AG08396 (cell line): Measurements from ENCODE around the gene HDAC11.
"Not testable (repeated sequence)": the region's sequence is repeated elsewhere in the genome, so short reads cannot be mapped to it uniquely, and the experiment has no call there.

Experiments
- DNase-seq: peaks from one replicate; pipeline ENCODE4 v3.0.0; 2012; ENCODE audit warnings: low spot score, mixed read lengths

Gene HDAC11

DNA sequence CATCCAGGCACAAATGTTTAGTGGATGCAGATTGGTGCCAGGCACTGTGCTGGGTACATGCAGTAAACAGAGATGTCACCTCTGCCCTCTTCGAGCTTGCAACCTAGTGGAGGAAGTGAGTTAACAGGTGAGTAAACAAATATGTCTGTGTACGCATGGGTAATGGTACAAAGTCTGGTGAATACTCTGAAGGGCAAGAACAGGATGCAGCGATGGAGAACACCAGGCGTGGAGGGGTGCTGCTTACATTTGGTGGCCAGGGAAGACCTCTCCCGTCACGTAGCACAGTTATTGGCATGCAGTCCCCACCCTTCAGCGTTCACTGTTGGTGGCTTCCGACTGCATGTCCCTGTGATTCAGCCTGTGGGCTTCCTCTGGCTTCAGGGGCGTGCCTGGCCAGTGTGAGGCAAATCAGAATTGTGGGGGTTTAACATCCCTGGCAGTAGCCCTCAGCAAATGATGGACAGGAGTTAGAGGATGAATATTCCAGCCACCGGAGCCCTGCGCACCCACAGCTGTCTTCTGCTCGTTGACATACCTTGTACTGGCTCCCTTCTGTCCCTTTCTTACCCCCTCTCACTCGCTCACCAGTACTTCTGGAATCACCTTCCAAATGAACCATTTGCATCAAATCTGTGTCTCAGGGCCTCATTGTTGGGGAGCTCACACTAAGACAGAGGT is 9.1 kb upstream of the HDAC11 start:
- no peak for DNase-seq

DNA sequence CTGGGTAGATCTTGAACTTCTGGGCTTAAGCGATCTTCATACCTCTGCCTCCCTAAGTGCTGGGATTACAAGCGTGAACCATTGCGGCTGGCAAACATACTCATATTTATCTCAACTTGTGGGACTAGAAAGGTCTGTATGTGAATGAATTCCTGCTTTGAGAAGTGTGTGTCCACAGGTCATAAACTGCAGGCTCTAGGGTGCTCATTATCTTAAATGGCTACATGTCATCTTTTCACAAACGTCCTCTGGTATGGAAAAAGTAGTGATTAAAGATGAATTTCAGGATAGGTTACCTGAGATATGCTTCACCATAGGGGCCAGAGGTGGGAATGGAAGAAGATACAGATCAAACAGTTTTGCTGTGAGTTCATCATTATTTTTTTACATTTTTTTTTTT is 7.8 kb upstream of the HDAC11 start:
- no peak for DNase-seq

DNA sequence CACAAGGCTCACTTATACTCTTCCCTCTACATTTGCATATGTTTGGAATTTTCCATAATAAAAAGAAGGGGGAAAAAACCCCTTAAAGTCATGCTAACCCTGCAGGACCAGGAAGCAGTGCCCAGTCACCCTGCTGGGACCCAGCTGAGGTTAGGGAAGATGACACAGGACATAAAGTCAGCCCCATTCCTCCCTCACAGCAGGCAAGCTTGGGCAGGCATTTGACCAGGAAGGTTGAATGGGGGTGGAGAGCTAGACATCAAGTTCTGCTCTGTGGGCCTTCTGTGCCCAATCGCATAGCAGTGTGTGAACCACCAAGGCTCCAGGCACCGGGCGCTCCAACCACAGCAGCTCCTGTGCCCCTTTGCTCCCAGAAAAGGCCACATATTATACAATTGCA is 7.1 kb upstream of the HDAC11 start:
- DNase-seq = no peak

DNA sequence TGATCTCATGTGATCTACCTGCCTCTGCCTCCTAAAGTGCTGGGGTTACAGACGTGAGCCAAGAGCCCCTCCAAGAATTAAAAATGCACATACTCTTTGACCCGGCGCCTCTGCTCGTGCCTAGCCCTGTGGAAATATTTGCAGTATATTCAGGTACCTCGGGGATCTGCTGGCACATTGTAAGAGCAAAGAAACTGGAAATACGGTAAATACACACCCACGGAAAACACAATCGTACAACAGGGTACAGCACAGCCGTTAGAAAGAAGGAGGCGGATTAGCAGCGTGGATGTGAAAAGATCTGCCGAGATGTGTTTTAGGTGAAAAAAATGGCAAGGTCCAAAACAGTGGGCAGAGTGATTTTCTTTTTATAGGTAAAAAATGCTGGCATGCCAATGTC is 6.1 kb upstream of the HDAC11 start:
- DNase-seq = no peak

DNA sequence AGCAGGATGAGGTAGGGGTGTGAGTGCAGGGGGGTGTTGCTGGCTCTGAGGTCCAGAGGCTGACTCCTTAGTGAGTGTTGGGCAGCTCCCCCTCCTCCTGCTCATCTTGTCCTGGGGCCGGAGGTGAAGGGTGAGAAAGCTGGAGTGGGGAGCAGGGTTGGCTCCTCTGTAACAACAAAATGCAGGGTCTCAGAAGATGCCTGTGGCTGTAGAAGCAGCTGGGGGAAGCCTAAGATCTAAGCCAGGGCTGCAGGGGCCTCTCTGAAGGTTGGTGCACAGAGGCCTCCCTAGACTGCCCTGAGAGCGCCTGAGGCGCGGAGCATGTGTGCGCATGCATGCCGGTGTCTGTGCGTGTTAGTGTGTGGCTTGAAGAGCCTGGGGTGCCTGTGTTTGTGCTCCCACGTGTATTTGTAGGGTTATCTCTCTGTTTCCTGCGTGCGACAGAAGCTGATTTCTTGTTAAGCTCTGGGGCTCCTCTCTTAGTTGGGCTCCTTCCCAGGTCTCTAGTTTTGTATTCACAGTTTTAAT is 5.3 kb upstream of the HDAC11 start:
- no peak for DNase-seq

DNA sequence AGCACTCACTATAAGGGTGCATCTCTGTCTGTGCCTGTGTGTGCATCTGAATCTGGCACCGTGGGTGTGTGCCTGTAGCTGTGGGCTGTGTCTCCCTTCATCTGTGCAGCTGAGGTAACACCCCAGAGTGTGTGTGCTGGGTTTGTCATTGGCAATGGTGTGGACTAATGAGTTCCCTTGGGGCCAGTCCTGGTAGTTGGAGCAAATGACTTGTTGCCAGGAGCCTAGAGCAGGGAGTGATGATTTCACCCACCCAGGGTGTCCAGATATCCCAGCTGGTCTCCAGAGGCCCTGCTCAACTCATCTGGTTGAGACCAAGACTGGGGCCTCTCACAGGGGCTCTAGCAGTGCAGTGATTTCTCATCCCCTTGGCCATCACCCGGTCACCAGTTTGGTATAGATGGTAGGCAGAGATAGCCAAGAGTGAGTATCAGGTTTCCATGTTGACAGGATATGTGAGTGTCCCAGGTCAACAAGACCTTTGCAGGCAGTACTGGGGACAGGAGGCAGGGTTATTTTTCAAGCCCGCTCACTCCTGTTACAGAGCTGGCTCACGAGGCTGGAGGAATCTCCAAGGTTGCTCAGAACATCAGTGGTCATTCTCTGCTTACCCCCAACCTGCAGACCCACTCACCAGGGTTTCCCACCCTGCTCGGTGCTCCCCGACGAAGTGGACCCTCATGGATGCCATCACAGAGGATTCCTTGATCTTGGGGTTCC is 4.1 kb upstream of the HDAC11 start:
- no peak for DNase-seq

DNA sequence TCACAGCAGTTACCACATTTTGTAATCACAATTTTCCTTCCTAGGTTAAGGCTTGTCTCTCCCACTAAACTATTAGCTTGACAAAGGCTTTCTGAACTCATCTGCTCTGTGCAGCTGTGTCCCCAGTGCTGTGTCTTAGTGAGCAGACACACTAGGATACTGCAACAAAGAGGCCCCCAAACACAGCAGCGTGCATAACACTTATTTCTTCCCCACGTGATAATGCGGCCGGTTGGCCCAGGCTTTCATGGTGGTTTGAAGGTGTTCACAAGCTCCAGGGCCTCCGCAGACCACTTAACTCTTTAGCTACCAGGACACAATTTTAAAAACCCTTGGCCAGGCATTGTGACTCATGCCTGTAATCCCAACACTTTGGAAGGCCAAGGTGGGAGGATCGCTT is 2.2 kb upstream of the HDAC11 start:
- DNase-seq = no peak

DNA sequence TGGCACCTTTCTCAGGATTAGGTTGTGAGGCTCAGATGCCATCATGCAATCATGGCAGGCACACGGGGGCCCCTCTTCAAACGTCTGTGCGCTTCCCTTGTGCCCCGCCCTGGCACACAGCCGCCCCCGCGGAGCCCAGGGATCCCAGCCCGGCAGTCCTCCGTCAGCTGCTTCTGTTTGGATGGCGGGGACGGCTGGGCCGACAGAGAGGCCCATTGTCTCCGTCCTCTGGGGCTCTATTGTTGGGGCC is 849 bp upstream of the HDAC11 start:
- peak; percentile 63 for DNase-seq

DNA sequence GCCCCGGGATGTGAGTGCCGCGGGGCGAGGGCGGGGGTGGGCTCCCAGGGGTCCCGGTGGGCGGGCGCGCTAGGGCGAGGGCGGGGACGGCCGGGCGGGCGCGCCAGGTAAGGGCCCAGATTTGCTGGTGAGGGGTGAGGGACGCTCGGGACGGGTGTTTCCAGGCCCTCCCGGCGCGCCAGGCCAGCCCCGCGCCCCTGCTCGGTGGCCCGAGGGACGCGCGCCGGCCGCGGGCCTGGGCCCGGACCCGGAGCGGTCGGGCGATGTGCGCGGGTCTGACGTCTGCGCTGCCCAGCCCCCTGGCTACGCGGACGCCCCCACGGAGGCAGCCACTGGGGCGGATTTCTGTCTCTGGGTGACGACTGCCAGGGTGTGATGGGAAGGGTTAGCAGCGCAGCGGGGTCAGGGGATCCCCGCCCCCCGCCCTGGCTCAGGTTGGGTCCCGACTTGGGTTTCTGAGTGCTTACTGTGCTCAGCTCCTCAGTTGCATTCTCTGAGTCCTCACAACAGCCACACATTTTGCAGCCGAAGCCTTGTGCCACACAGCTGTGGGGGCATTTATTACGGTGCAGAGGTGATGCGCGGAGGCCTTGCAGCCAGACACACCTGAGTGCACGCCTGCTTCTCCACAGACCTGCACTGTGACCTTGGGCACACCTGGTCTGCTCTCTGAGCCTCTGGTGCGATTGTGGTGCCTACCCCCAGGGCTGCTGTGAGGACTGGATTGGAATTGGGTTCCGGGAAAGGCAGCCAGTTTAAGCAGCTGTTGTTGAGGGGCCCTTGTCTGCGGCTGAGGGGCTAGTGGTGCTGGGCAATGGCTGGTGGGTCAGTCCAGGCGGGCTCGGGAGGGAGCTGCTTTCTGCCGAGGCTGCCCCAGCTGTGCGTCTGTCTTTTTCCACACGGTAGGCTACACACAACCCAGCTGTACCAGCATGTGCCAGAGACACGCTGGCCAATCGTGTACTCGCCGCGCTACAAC is 523 bp downstream of the HDAC11 start:
- no peak for DNase-seq

DNA sequence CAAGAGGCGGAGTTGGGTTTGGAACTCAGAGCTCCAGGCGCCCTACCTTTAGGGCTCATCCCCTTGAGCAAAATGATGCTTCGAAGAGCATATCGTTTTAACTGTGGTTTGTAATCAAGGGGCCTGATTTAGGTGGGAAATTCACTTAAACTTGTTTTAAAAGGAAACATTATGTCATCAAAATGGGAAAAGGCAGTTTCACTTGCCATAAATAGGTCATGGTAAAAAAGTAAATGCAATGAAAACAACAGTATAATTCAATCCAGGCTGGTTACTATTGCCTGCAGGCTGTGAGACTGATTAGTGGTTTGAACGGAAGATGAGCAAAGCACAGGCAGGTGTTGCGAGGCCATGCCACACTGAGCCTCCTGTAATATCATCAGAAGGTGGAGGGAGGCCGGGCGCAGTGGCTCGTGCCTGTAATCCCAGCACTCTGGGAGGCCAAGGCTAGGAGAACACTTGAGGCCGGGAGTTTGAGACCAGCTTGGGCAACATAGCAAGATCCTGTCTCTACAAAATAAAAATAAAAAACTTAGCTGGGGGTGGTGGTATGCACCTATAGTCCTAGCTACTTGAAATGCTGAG is 2.1 kb downstream of the HDAC11 start:
- no peak for DNase-seq

DNA sequence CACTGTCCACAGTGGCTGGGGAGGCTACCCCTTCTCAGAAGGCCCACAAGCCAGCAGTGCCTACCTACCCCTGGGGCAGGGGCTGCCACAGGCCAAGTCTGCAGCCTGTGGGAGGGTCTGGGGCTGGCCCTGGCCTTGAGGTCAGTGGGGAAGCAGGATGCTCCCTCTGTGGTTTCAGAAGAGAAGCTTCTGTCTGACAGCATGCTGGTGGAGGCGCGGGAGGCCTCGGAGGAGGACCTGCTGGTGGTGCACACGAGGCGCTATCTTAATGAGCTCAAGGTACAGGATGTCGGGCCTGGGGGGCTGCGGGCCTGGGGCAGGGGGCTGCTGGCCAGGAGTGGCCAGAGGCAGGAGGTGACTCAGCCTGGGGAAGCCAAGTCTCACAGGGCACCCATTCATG is 3.2 kb downstream of the HDAC11 start:
- DNase-seq = no peak

DNA sequence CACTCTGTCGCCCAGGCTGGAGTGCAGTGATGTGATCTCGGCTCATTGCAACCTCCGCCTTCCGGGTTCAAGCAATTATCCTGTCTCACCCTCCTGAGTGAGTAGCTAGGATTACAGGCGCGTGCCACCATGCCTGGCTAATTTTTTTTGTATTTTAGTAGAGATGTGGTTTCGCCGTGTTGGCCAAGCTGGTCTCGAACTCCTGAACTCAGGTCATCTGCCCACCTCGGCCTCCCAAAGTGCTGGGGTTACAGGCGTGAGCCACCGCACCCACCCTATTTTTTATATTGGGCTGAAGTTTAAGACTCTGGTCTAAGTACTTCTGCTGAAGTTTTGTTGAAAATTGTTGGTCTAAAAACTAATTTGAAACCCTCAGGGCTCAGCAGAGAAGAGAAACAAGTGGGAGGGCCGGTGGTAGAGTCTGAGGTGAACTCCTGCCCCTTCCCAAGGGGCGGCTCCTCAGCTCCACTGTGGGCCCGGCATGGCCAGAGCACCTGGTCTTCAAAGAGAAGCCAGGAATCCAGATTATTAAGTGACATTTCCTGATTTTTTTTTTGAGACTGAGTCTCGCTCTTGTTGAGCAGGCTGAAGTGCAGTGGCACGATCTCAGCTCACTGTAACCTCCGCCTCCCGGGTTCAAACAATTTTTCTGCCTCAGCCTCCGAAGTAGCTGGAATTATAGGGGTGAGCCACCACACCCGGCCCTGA is 4.0 kb downstream of the HDAC11 start:
- DNase-seq = no peak

DNA sequence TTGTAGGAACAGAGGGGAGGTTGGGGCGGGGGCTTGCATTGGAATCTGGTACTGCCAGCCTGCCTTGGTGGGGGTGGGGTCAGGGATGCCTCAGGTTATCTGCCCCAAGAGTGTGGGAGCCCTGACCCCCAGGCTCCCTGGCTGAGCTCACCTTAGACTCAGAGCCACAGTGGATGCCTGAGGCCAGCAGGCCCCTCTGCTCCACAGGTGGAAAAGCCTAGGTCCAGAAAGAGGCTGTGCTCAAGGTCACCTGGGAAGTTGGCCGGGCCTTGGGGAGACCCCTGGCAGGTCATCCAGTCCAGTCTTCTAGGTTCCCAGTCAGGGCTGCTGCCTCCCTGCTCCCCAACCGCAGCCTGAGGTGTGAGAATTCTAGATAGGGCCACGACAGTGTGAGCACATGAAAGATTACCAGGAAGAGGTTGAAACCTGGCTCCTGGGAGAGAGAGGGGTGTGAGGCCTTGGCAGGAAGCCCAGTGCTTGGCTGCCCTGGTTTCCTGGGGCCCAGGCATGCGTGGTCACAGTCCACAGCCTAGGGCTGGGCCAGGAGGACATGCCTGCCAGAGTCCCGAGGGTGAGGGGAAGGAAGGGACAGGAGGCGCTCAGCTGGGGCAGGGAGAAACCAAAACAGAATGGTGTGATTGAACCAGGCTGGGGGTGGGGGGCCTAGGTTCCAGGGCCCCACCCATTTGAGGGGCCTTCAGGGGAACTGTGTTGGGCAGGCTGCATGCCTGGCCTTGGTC is 4.9 kb downstream of the HDAC11 start:
- DNase-seq = peak; percentile 62

DNA sequence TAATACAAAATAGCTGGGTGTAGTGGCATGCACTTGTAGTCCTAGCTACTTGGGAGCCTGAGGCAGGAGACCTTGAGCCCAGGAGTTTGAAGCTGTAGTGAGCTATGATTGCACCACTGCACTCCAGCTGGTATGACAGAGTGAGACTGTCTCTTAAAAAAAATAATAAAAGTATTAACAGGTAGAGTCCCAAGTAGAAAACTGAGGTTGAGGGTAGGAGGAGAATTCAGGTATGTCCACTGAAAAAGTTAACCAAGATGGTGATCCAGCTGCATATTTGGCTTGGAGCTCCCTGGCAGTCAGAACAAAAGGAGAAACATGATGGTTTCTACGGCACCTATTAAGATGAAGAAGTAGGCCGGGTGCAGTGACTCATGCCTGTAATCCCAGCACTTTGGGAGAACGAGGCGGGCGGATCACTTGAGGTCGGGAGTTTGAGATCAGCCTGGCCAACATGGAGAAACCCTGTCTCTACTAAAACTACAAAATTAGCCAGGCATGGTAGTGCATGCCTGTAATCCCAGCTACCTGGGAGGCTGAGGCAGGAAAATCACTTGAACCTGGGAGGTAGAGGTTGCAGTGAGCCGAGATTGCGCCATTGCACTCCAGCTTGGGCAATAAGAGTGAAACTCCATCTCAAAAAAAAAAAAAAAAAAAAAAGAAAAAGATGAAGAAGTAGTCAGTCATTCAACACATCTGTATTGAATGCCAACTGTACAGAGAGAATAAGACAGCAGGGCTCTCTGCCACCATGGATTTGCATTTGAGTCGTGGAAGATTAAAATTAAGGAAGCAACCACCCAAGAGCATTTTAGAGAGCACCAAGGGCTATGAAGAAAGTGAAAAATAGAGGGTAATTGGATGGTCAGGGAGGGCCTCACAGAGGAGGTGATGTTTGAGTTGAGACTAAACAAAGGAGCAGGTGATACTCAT is 5.8 kb downstream of the HDAC11 start:
- DNase-seq = not testable (repeated sequence)

DNA sequence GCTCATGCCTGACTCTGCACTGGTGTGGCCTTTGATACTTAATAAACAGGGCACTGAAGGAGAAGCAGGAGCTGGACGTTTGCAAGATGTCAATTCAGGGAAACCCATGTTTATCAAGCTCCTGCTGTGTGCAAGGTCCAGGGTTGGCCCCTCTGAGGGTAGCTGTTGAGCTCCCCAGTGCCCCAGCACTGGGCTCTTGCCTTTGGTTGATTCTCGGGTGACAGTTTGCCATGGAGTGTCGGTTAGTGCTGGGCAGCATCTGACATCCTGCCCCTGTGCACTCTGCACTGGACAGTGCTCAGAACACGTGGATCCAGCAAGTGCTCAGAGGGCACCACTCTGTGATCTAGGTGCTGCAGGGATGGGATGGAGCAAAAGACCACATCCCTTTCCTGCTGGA is 7.3 kb downstream of the HDAC11 start:
- no peak for DNase-seq

DNA sequence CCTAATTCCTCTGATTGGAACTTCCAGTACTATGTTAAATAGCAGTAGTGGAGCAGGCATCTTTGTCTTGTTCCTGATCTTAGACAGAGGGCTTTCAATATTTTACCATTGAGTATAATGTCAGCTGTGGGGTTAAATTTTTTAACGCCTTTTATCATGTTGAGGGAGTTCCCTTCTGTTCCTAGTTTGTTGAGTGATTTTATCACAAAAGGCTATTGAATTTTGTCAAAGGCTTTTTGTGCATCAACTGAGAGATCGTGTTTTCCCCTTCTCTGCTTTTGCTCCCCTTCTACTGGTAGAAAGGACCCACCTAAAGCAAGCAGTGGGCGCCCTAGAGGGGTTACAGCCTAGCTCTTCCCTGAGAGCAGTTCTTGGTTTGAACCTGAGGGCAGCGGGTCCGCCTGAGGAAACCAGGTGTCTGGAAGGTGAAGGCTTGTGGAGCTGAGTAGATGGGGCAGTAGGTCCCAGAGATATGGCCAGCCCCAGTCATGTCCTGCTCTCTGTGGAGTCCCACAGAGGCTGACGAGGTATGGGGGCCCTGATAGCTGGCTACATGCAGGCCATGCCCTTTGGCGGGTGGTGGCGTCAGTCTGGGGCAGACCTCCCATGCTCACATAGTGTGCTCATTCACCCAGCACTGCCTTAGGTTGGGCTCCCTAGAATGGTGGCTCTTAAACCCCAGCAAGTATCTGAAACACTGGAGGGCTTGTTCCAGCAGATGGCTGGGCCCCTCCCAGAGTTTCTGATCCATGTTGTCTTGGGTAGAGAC is 11.3 kb downstream of the HDAC11 start:
- no peak for DNase-seq

DNA sequence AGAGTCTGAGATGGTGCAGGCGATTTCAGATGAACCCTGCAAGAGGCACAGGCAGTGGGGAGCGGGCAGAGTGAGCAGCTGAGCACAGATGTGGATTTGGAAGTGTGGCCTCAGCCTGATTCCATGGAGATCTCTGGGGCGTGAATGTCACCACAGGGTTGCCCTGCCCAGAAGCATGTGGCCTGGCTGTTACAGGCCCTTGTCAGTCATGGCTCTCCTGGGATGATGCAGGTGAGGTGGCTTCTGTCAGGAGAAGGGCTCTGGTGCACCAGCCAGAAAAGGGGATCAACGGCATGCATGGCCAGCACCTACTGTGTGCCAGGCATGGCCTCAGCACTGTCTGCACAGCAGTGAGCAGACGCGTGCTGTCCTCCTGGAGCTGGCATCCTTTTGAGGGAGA is 11.9 kb downstream of the HDAC11 start:
- DNase-seq = no peak

DNA sequence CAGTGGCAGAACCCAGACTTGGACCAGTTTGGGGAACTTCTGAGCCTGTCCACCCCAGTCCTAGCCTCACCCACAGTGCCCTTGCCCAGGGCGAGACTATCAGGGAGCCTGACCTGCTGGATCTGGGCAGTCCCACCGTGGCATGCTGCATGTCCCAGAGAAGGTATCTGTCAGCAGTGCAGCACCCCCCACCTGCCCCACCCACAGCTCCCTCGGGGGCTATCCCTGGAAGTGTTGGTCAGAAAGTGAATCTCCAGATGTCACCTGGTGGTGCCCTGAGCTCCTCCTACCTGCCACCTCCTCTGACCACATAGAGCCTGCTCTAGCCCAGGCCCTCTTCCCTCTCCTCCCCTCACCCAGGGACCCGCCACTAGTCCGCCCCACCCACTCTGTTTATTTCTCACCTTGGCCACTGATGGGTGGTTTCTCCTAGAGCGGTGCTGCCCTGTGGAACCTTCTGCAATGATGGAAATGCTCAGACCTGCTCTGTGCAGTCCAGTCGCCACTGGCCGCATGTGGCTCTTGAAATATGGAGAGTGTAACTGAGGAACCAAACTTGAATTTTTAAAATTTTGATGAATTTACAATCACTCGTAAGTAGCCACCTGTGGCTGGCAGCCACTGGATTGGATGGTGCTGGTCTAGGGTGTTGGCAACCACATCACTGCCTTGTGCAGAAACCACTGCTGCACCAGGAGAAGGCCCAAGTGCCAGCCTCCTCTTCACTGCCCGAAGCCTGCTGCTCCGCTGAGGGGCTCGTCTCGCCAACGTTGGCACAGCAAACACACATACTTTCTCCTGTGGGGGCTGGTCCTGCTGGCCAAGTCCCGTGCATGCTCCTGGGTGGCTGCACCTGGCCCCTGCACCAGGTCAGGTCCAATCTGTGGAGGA is 13.1 kb downstream of the HDAC11 start:
- DNase-seq = no peak
